Neutrophil (primary cell): Measurements from ENCODE around the gene SRGAP1.

ENCODE experiments used
- H3K27ac ChIP-seq: fragments of 200-600 bp; sonication (generic); 2 replicates; pipeline ENCODE4 v1.5.1; 2016; ENCODE audit warnings: mild to moderate bottlenecking, moderate library complexity
- H3K27me3 ChIP-seq: fragments of 200-600 bp; sonication (generic); 2 replicates; pipeline ENCODE4 v1.6.0; 2016; ENCODE audit warnings: mild to moderate bottlenecking
- H3K36me3 ChIP-seq: fragments of 200-600 bp; sonication (generic); 2 replicates; pipeline ENCODE4 v1.5.1; 2017
- H3K4me1 ChIP-seq, 2 experiments: fragments of 200-600 bp in 1 of 2; sonication (generic) in 1 of 2; 1 replicate in 1 of 2; 2 replicates in 1 of 2; pipeline versions ENCODE4 v1.5.1 to v1.6.1; 2013 to 2016; ENCODE audit warnings: low read depth in 1 of 2, low read length in 1 of 2, mild to moderate bottlenecking in 1 of 2, moderate library complexity in 1 of 2; ENCODE audit not compliant: control insufficient read depth in 1 of 2, insufficient read depth in 1 of 2
- H3K4me3 ChIP-seq, 2 experiments: fragments of 200-600 bp in 1 of 2; sonication (generic) in 1 of 2; 1 replicate in 1 of 2; 2 replicates in 1 of 2; pipeline ENCODE4 v1.5.1; 2013 to 2016; ENCODE audit warnings: low read depth in 1 of 2, low read length in 1 of 2, mild to moderate bottlenecking in 1 of 2, moderate library complexity in 1 of 2
- H3K9me3 ChIP-seq: fragments of 200-600 bp; sonication (generic); 2 replicates; pipeline ENCODE4 v1.5.1; 2016
- CTCF ChIP-seq: fragments of 200-600 bp; sonication (generic); IDR thresholded peaks from 2 replicates; pipeline ENCODE4 v1.5.1; 2016; ENCODE audit warnings: antibody characterized with exemption

The SRGAP1 gene

GRCh38 chr12:63900922-63901793 is 56.7 kb downstream of the SRGAP1 start:
- H3K27me3 ChIP-seq: no peaks in the 10 kb centered on the region
- no peak for TF ChIP-seq CTCF
- no peaks in the 10 kb centered on the region for H3K36me3 ChIP-seq
- H3K9me3 ChIP-seq: no peaks in the 10 kb centered on the region
- no peak overlapping the region for H3K27ac ChIP-seq
- peaks cover 19 to 25% of the 10 kb centered on the region in 2 experiments for H3K4me1 ChIP-seq
- H3K4me3 ChIP-seq: no peak overlapping the region

GRCh38 chr12:63904653-63905052 is 60.2 kb downstream of the SRGAP1 start:
- no peak for TF ChIP-seq CTCF
- H3K4me3 ChIP-seq: no peak overlapping the region
- no peaks in the 10 kb centered on the region for H3K36me3 ChIP-seq
- no peak overlapping the region for H3K27ac ChIP-seq
- H3K27me3 ChIP-seq: no peaks in the 10 kb centered on the region
- no peaks in the 10 kb centered on the region for H3K9me3 ChIP-seq
- H3K4me1 ChIP-seq: peaks cover 10 to 12% of the 10 kb centered on the region in 2 experiments

GRCh38 chr12:63905544-63905943 is 61.0 kb downstream of the SRGAP1 start:
- no peak for TF ChIP-seq CTCF
- Histone ChIP-seq H3K36me3 (no peaks in the 10 kb centered on the region), H3K27me3 (no peaks in the 10 kb centered on the region), H3K4me1 (peaks cover 10 to 12% of the 10 kb centered on the region in 2 experiments), H3K27ac (peak overlapping the region; percentile 4), H3K9me3 (no peaks in the 10 kb centered on the region), H3K4me3 (no peak overlapping the region)

GRCh38 chr12:63906876-63907275 is 62.4 kb downstream of the SRGAP1 start:
- H3K9me3 ChIP-seq: no peaks in the 10 kb centered on the region

GRCh38 chr12:63907561-63907960 is 63.1 kb downstream of the SRGAP1 start:
- H3K36me3 ChIP-seq: no peaks in the 10 kb centered on the region

More at GRCh38 chr12:63906876-63907275, 62.4 kb downstream of the SRGAP1 start:
- H3K36me3 ChIP-seq: no peaks in the 10 kb centered on the region
- H3K4me3 ChIP-seq: no peak overlapping the region
- H3K4me1 ChIP-seq: peaks cover 10 to 12% of the 10 kb centered on the region in 2 experiments
- TF ChIP-seq CTCF: no peak
- H3K27me3 ChIP-seq: no peaks in the 10 kb centered on the region
- H3K27ac ChIP-seq: no peak overlapping the region

More at GRCh38 chr12:63907561-63907960, 63.1 kb downstream of the SRGAP1 start:
- H3K27me3 ChIP-seq: no peaks in the 10 kb centered on the region
- H3K4me1 ChIP-seq: peaks cover 10 to 12% of the 10 kb centered on the region in 2 experiments
- no peak overlapping the region for H3K4me3 ChIP-seq
- no peak for TF ChIP-seq CTCF
- no peaks in the 10 kb centered on the region for H3K9me3 ChIP-seq
- H3K27ac ChIP-seq: no peak overlapping the region
